Keratinocyte (primary cell): Measurements from ENCODE around the gene SLC2A4.

Experiments used
- EZH2 ChIP-seq: IDR thresholded peaks from one replicate; pipeline ENCODE4 v1.6.1; 2012; ENCODE audit warnings: inconsistent platforms, mild to moderate bottlenecking, low read length, moderate library complexity
- TF ChIP-seq, protein P1 (sequence below), 3 experiments: IDR thresholded peaks in 1 of 3; conservative IDR thresholded peaks in 1 of 3; optimal IDR thresholded peaks in 1 of 3; 2 replicates in 2 of 3; 3 replicates in 1 of 3; pipeline versions ENCODE3 to v1.5.1; 2011; ENCODE audit warnings: low read length in 3 of 3, mild to moderate bottlenecking in 3 of 3, moderate library complexity in 2 of 3, control low read depth in 1 of 3, inconsistent platforms in 1 of 3; ENCODE audit not compliant: insufficient read depth in 2 of 3; ENCODE audit errors: extremely low read depth in 1 of 3

DNA sequence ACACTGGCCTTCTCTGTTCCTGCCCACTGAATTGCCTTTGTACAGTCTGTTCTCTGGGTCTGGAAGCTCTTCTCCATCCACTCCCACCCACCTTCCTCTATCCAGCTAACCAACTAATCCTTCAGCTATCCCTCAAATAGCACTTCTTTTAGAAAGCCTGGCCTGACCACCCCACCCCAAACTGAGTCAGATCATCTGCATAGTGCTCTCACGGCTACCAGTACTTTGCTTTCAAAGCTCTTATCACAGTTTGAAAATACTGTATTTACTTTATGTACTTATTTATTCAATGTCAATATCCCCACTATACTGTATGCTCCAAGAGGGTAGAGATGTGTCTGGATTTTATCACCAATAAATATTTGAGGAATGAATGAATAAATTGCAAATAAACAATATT, 14.7 kb upstream of the SLC2A4 start:
- TF ChIP-seq, protein P1, sequence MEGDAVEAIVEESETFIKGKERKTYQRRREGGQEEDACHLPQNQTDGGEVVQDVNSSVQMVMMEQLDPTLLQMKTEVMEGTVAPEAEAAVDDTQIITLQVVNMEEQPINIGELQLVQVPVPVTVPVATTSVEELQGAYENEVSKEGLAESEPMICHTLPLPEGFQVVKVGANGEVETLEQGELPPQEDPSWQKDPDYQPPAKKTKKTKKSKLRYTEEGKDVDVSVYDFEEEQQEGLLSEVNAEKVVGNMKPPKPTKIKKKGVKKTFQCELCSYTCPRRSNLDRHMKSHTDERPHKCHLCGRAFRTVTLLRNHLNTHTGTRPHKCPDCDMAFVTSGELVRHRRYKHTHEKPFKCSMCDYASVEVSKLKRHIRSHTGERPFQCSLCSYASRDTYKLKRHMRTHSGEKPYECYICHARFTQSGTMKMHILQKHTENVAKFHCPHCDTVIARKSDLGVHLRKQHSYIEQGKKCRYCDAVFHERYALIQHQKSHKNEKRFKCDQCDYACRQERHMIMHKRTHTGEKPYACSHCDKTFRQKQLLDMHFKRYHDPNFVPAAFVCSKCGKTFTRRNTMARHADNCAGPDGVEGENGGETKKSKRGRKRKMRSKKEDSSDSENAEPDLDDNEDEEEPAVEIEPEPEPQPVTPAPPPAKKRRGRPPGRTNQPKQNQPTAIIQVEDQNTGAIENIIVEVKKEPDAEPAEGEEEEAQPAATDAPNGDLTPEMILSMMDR (optimal IDR thresholded peaks at IDR 0.05 in 1 of 3, IDR thresholded peaks at IDR 0.05 in 1 of 3, conservative IDR thresholded peaks at IDR 0.05 in 1 of 3; ENCODE audit: extremely low read depth in 1 of 3, insufficient read depth in 2 of 3, low read length in 3 of 3), result no peak
- TF ChIP-seq EZH2, result no peak
